SW 1271 (cell line): ENCODE measurements around the gene SLC9A9.

ENCODE experiments used
- DNase-seq, 2 experiments: peaks; one replicate each; lab custom pipeline; 2025; lab: John Stamatoyannopoulos, UW

SLC9A9 gene

GRCh38 chr3:143600756-143601718, 247.2 kb downstream of the SLC9A9 start:
- no peak for DNase-seq

- DNase-seq, result no peak
These were observed 250.3 kb downstream of the SLC9A9 start for GRCh38 chr3:143597774-143598652.

- no peak for DNase-seq
These were observed 251.2 kb downstream of the SLC9A9 start for GRCh38 chr3:143596957-143597642.

GRCh38 chr3:143595456-143596077, 252.7 kb downstream of the SLC9A9 start:
- no peak for DNase-seq

- no peak for DNase-seq
These were observed 254.1 kb downstream of the SLC9A9 start for GRCh38 chr3:143594206-143594605.

- DNase-seq, result no peak
These were observed 257.6 kb downstream of the SLC9A9 start for GRCh38 chr3:143590660-143591059.

GRCh38 chr3:143586576-143586975, 261.7 kb downstream of the SLC9A9 start:
- DNase-seq, result no peak

GRCh38 chr3:143585720-143586456, 262.4 kb downstream of the SLC9A9 start:
- DNase-seq, result no peak

- no peak for DNase-seq
These were observed 263.8 kb downstream of the SLC9A9 start for GRCh38 chr3:143584474-143584873.

GRCh38 chr3:143581972-143582722, 266.1 kb downstream of the SLC9A9 start:
- no peak for DNase-seq

- DNase-seq, result no peak
These were observed 269.3 kb downstream of the SLC9A9 start for GRCh38 chr3:143578810-143579435.

- no peak for DNase-seq
These were observed 271.5 kb downstream of the SLC9A9 start for GRCh38 chr3:143576568-143577270.

- DNase-seq, result no peak
These were observed 273.3 kb downstream of the SLC9A9 start for GRCh38 chr3:143574933-143575332.

- no peak for DNase-seq
These were observed 274.5 kb downstream of the SLC9A9 start for GRCh38 chr3:143573610-143574303.

GRCh38 chr3:143571548-143571947, 276.7 kb downstream of the SLC9A9 start:
- no peak for DNase-seq

- no peak for DNase-seq
These were observed 280.4 kb downstream of the SLC9A9 start for GRCh38 chr3:143567823-143568222.

GRCh38 chr3:143565951-143566350, 282.3 kb downstream of the SLC9A9 start:
- no peak for DNase-seq

- DNase-seq, result no peak
These were observed 284.5 kb downstream of the SLC9A9 start for GRCh38 chr3:143563786-143564185.
